ENCODE measurements around the gene AVPR1A. TPM values are rescaled to one million over a fixed set of nuclear protein-coding genes. Genes with fewer than 3 reads are reported as not detected.

Gene AVPR1A
- total RNA-seq (2022; extraction: Qiagen RNA extraction), result 0.02 to 0.13 TPM (median 0.05 TPM) in 4 of 5 replicates, not detected in the other

DNA sequence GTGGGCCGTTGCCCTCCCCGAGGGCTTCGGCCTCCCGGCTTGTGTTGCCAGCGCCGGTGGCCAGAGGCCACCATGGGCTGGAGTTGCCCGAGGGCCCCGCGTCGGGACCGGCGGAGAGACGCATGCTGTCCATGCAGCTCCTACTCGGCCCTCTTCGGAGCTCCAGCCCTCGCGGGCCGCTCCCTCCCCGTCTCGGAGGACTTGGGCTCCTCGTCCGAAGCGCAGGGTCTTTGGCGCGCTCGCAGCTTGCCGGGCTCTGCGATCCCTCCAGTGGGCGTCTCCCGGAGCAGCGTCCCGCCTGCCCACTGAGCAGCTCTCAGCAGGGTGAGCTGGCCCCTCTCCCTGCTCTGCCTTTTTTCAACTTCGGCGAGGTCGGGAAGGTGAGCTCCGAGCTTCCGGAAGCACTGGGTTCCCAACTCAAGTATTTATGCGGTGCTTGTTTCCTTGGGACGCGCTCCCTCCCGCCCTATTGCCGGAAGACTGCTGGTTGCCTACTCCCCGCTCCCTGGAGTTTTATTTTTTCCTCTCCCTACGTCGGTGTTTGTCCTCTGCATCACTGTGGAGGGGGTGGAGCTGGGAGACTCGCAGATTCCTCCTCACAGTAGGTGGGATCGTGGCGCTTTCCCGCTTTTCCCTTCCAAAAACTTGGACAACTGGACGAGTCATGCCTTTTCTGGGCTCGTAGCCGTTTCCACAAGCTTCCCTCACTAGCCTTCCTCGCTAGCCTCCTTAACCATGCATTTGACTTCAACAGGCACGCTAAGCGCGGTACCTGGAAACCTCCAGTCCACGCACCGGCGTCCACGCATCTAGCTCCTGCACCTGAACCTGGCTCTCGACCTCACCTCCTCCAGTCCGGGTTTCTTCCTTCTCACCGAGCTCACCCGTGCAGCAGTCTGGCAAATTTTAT is at the start of gene AVPR1A:
Gene AVPR1A (minus strand): TSS at position 489 of the 910 bp plus-strand sequence. CDS start 365 bp downstream, at position 124.

Other genes with a start within 250 kb of the AVPR1A start
- 6.3 to 8.1 TPM (median 7.0 TPM) in 5 replicates for gene PPM1H, start 216.1 kb downstream of the AVPR1A start, total RNA-seq (2022; extraction: Qiagen RNA extraction)